ENCODE measurements around the gene CDH16.

CDH16 gene

GRCh38 chr16:66926171-66926947 is 7.7 kb upstream of the CDH16 start:
- DNase-seq, result no peak

- DNase-seq, result no peak
These were observed 6.7 kb upstream of the CDH16 start, which contains the start of gene RRAD for GRCh38 chr16:66925322-66925840. Gene RRAD (minus strand): TSS chr16:66925535. CDS start chr16:66925179, 356 bp downstream.

GRCh38 chr16:66924527-66925321 is 6.0 kb upstream of the CDH16 start:
- no peak for DNase-seq

- no peak for DNase-seq
These were observed 5.2 kb upstream of the CDH16 start for GRCh38 chr16:66923866-66924265.

GRCh38 chr16:66923247-66923731 is 4.6 kb upstream of the CDH16 start:
- no peak for DNase-seq

- DNase-seq, result no peak
These were observed 3.2 kb upstream of the CDH16 start for GRCh38 chr16:66921729-66922450.

- DNase-seq, result no peak
These were observed 2.4 kb upstream of the CDH16 start for GRCh38 chr16:66920924-66921680.

GRCh38 chr16:66920299-66920590 is 1.6 kb upstream of the CDH16 start:
- no peak for DNase-seq

GRCh38 chr16:66919569-66920298 is 1.0 kb upstream of the CDH16 start:
- no peak for DNase-seq

GRCh38 chr16:66918355-66918754 is 330 bp downstream of the CDH16 start:
- DNase-seq, result no peak

- DNase-seq, result no peak
These were observed 944 bp downstream of the CDH16 start for GRCh38 chr16:66917741-66918140.

- no peak for DNase-seq
These were observed 2.2 kb downstream of the CDH16 start for GRCh38 chr16:66916518-66916917.

GRCh38 chr16:66915041-66915440 is 3.6 kb downstream of the CDH16 start:
- DNase-seq, result no peak

GRCh38 chr16:66914541-66914940 is 4.1 kb downstream of the CDH16 start:
- DNase-seq, result no peak

GRCh38 chr16:66913711-66914110 is 5.0 kb downstream of the CDH16 start:
- no peak for DNase-seq

- DNase-seq, result no peak
These were observed 5.6 kb downstream of the CDH16 start for GRCh38 chr16:66913081-66913480.

- DNase-seq, result no peak
These were observed 6.9 kb downstream of the CDH16 start for GRCh38 chr16:66911801-66912200.

- DNase-seq, result no peak
These were observed 7.6 kb downstream of the CDH16 start for GRCh38 chr16:66911112-66911511.

GRCh38 chr16:66910175-66910940 is 8.3 kb downstream of the CDH16 start:
- DNase-seq, result no peak

- DNase-seq, result no peak
These were observed 9.7 kb downstream of the CDH16 start for GRCh38 chr16:66908762-66909559.
